Activated T-cell treated with anti-CD3 and anti-CD28 coated beads, Interleukin-2, amount 50 U/mL, for 4 hours (primary cell): Measurements from ENCODE around the gene CRY2. TPM values are rescaled to one million over a fixed set of nuclear protein-coding genes. Genes with fewer than 3 reads are reported as not detected.

Source experiments
- ATAC-seq, 2 donors: fragments of 200-7000 bp; cut with Tn5 transposase; one replicate each; pipeline ENCODE4 v1.10.0; 2021
- DNase-seq: peaks from one replicate; pipeline ENCODE4 v3.0.0-alpha.2; 2020
- H3K27me3 Mint-ChIP-seq: one replicate; pipeline ENCODE4 v1.8.0; 2021; ENCODE audit warnings: low read depth, mixed read lengths
- H3K36me3 Mint-ChIP-seq: one replicate; pipeline ENCODE4 v1.8.0; 2022; ENCODE audit warnings: mixed read lengths; ENCODE audit not compliant: insufficient read depth
- H3K4me1 Mint-ChIP-seq: one replicate; pipeline ENCODE4 v1.8.0; 2021; ENCODE audit warnings: low read depth, mixed read lengths
- H3K4me3 Mint-ChIP-seq: one replicate; pipeline ENCODE4 v1.8.0; 2021; ENCODE audit warnings: mild to moderate bottlenecking, moderate library complexity, mixed read lengths
- H3K9me3 Mint-ChIP-seq: one replicate; pipeline ENCODE4 v1.8.0; 2021; ENCODE audit warnings: mixed read lengths
- total RNA-seq, 3 donors: library from RNA; stranded (reverse); gene quantifications; one replicate each; pipeline ENCODE4 v1.2.1, GENCODE V29; 2021

The CRY2 gene
- total RNA-seq, 3 donors from 2014 or later: 19.7 to 21.9 (median 19.9) TPM

- ATAC-seq: no peak
- Mint-ChIP-seq H3K36me3 (peaks cover 51% of the 10 kb centered on the region), H3K4me3 (no peak overlapping the region), H3K27me3 (no peaks in the 10 kb centered on the region), H3K4me1 (no peaks in the 10 kb centered on the region), H3K9me3 (no peaks in the 10 kb centered on the region)
- DNase-seq: no peak
These were observed 24.4 kb downstream of the CRY2 start for GRCh38 chr11:45871638-45872037.

- Mint-ChIP-seq H3K36me3 (peaks cover 52% of the 10 kb centered on the region), H3K4me1 (no peaks in the 10 kb centered on the region)
These were observed 25.5 kb downstream of the CRY2 start for GRCh38 chr11:45872651-45873356.

GRCh38 chr11:45876401-45876800 is 29.1 kb downstream of the CRY2 start:
- no peaks in the 10 kb centered on the region for H3K4me1 Mint-ChIP-seq
- H3K4me3 Mint-ChIP-seq: no peak overlapping the region
- no peaks in the 10 kb centered on the region for H3K27me3 Mint-ChIP-seq
- no peaks in the 10 kb centered on the region for H3K9me3 Mint-ChIP-seq
- H3K36me3 Mint-ChIP-seq: peaks cover 48% of the 10 kb centered on the region
- ATAC-seq: no peak
- no peak for DNase-seq

More at GRCh38 chr11:45872651-45873356, 25.5 kb downstream of the CRY2 start:
- Mint-ChIP-seq H3K9me3 (no peaks in the 10 kb centered on the region), H3K4me3 (no peak overlapping the region), H3K27me3 (no peaks in the 10 kb centered on the region)
- peak; percentile 46 to 58 for ATAC-seq
- DNase-seq: no peak

- Mint-ChIP-seq H3K36me3 (peaks cover 49% of the 10 kb centered on the region), H3K9me3 (no peaks in the 10 kb centered on the region), H3K4me1 (no peaks in the 10 kb centered on the region), H3K4me3 (no peak overlapping the region), H3K27me3 (no peaks in the 10 kb centered on the region)
- ATAC-seq (no peak), DNase-seq (no peak)
These were observed 29.9 kb downstream of the CRY2 start for GRCh38 chr11:45877221-45877620.

GRCh38 chr11:45877845-45878244 is 30.6 kb downstream of the CRY2 start:
- ATAC-seq: no peak
- no peak for DNase-seq
- Mint-ChIP-seq H3K36me3 (peaks cover 50% of the 10 kb centered on the region), H3K4me3 (no peak overlapping the region), H3K27me3 (no peaks in the 10 kb centered on the region), H3K4me1 (no peaks in the 10 kb centered on the region), H3K9me3 (no peaks in the 10 kb centered on the region)

- peaks cover 42% of the 10 kb centered on the region for H3K36me3 Mint-ChIP-seq
- DNase-seq (no peak), ATAC-seq (no peak)
- no peaks in the 10 kb centered on the region for H3K9me3 Mint-ChIP-seq
- H3K4me1 Mint-ChIP-seq: peaks cover 4% of the 10 kb centered on the region
- no peak overlapping the region for H3K4me3 Mint-ChIP-seq
- H3K27me3 Mint-ChIP-seq: no peaks in the 10 kb centered on the region
These were observed 32.8 kb downstream of the CRY2 start for GRCh38 chr11:45879803-45880686.

GRCh38 chr11:45880772-45881570 is 33.7 kb downstream of the CRY2 start:
- Mint-ChIP-seq H3K4me3 (no peak overlapping the region), H3K27me3 (no peaks in the 10 kb centered on the region), H3K36me3 (peaks cover 37% of the 10 kb centered on the region), H3K9me3 (no peaks in the 10 kb centered on the region), H3K4me1 (peaks cover 6% of the 10 kb centered on the region)
- DNase-seq: no peak
- ATAC-seq: no peak

- DNase-seq (no peak), ATAC-seq (no peak)
- no peak overlapping the region for H3K4me3 Mint-ChIP-seq
- peaks cover 6% of the 10 kb centered on the region for H3K4me1 Mint-ChIP-seq
- H3K9me3 Mint-ChIP-seq: no peaks in the 10 kb centered on the region
- no peaks in the 10 kb centered on the region for H3K27me3 Mint-ChIP-seq
- peaks cover 32% of the 10 kb centered on the region for H3K36me3 Mint-ChIP-seq
These were observed 34.6 kb downstream of the CRY2 start for GRCh38 chr11:45881708-45882368.

GRCh38 chr11:45884596-45885185 is 37.4 kb downstream of the CRY2 start:
- Mint-ChIP-seq H3K9me3 (no peaks in the 10 kb centered on the region), H3K36me3 (peaks cover 14% of the 10 kb centered on the region), H3K27me3 (no peaks in the 10 kb centered on the region), H3K4me1 (peaks cover 6% of the 10 kb centered on the region), H3K4me3 (peak overlapping the region; percentile 74)
- no peak for DNase-seq
- ATAC-seq: no peak

- ATAC-seq (peak; percentile 84 to 85), DNase-seq (peak; percentile 35)
- Mint-ChIP-seq H3K36me3 (peaks cover 7% of the 10 kb centered on the region), H3K4me3 (peak within 1 kb of the TSS; percentile 74), H3K4me1 (peaks cover 6% of the 10 kb centered on the region), H3K27me3 (no peaks in the 10 kb centered on the region), H3K9me3 (no peaks in the 10 kb centered on the region)
These were observed 38.1 kb downstream of the CRY2 start, which contains the start of gene MAPK8IP1 for GRCh38 chr11:45885274-45885920. Gene MAPK8IP1 (plus strand): TSS chr11:45885651. CDS start chr11:45885821, 170 bp downstream.

GRCh38 chr11:45885921-45886721 is 38.8 kb downstream of the CRY2 start:
- H3K4me1 Mint-ChIP-seq: peaks cover 6% of the 10 kb centered on the region
- no peaks in the 10 kb centered on the region for H3K9me3 Mint-ChIP-seq
- peaks cover 3% of the 10 kb centered on the region for H3K36me3 Mint-ChIP-seq
- peak overlapping the region; percentile 26 for H3K4me3 Mint-ChIP-seq
- DNase-seq: no peak
- ATAC-seq: no peak
- no peaks in the 10 kb centered on the region for H3K27me3 Mint-ChIP-seq

- H3K9me3 Mint-ChIP-seq: no peaks in the 10 kb centered on the region
- peaks cover 3% of the 10 kb centered on the region for H3K36me3 Mint-ChIP-seq
- peaks cover 6% of the 10 kb centered on the region for H3K4me1 Mint-ChIP-seq
- H3K4me3 Mint-ChIP-seq: peak overlapping the region; percentile 26
- H3K27me3 Mint-ChIP-seq: no peaks in the 10 kb centered on the region
- ATAC-seq: no peak
- no peak for DNase-seq
These were observed 39.7 kb downstream of the CRY2 start for GRCh38 chr11:45886816-45887520.
